ENCODE measurements around the gene SSBP1. TPM values are rescaled to one million over a fixed set of nuclear protein-coding genes. Genes with fewer than 3 reads are reported as not detected.

SSBP1 gene
- total RNA-seq, 1 experiment from 2014 or later = 174 TPM

- Histone ChIP-seq H3K4me3 (ENCODE audit: low read depth in 2 of 2, low read length in 2 of 2) (no peak overlapping the region), H3K36me3 (ENCODE audit: control insufficient read depth, insufficient read depth, low read length) (no peaks in the 10 kb centered on the region), H3K9me3 (ENCODE audit: control insufficient read depth, insufficient read depth, low read depth, low read length) (no peaks in the 10 kb centered on the region), H3K4me1 (ENCODE audit: control insufficient read depth, insufficient read depth, low read length) (no peaks in the 10 kb centered on the region), H3K27me3 (ENCODE audit: control insufficient read depth, insufficient read depth, low read length) (peaks cover 11% of the 10 kb centered on the region; the same call in 1 of the 2 replicates), H3K27ac (ENCODE audit: low read length) (no peak overlapping the region)
- TF ChIP-seq REST (IDR thresholded peaks at IDR 0.05; ENCODE audit: insufficient read depth in 1 of 2, low read depth in 2 of 2, low read length in 1 of 2) (no peak), TCF7L2 (IDR thresholded peaks at IDR 0.05; ENCODE audit: low read depth, low read length) (no peak), SIN3A (IDR thresholded peaks at IDR 0.05; ENCODE audit: borderline replicate concordance, insufficient read depth, low read depth, low read length) (no peak), CTCF (IDR thresholded peaks at IDR 0.05) (no peak), POLR2AphosphoS5 (IDR thresholded peaks at IDR 0.05; ENCODE audit: low read depth, low read length) (no peak)
- intact Hi-C loops (cut with micrococcal nuclease; ENCODE audit: unreplicated experiment) = no loop called here
- in situ Hi-C loops (cut with HindIII; ENCODE audit: low pct_unique_long_range_greater_than_20kb, low sequenced_read_pairs) = no loop called here
- no TSS peak for BruUV-seq (replicated peaks)
- DNase-seq (ENCODE audit: low read depth, low spot score) (no peak), ATAC-seq (no peak)
- ChIA-PET POLR2A (no interaction called here), CTCF (interaction anchor here (0.5 kb wide), 1 partner anchor 14 kb away, joined by 6 read pairs; no protein-coding TSS in a partner anchor)
Observed at GRCh38 chr7:141714571-141714970, 23.6 kb upstream of the SSBP1 start.

DNA sequence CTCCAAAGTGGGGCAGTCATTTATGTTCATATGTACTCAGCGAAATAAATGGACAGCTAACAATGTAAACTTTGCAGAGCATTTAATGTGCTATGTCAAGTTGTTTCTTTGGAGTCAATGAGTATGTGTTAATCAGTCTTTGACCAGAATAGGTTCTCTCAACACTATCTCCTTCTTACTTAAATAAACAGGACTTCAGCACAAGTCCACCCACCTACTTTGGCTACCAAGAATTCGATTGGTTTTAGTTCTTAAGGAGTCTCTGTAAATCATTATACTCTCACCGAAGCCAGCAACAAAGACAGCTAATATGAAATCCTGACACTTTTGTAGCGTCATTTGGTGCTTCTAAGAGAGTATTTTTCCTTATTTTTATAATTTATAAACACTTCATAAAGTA, 23.1 kb upstream of the SSBP1 start:
- in situ Hi-C loops (cut with HindIII; ENCODE audit: low pct_unique_long_range_greater_than_20kb, low sequenced_read_pairs) (no loop called here), intact Hi-C loops (cut with micrococcal nuclease; ENCODE audit: unreplicated experiment) (no loop called here)
- no peak for TF ChIP-seq REST (IDR thresholded peaks at IDR 0.05; ENCODE audit: insufficient read depth in 1 of 2, low read depth in 2 of 2, low read length in 1 of 2)
- TF ChIP-seq CTCF (IDR thresholded peaks at IDR 0.05) = no peak
- no peak for TF ChIP-seq TCF7L2 (IDR thresholded peaks at IDR 0.05; ENCODE audit: low read depth, low read length)
- TF ChIP-seq POLR2AphosphoS5 (IDR thresholded peaks at IDR 0.05; ENCODE audit: low read depth, low read length) = no peak
- TF ChIP-seq SIN3A (IDR thresholded peaks at IDR 0.05; ENCODE audit: borderline replicate concordance, insufficient read depth, low read depth, low read length) = no peak
- DNase-seq (ENCODE audit: low read depth, low spot score) = no peak
- ATAC-seq = no peak
- peaks cover 11% of the 10 kb centered on the region; the same call in 1 of the 2 replicates for H3K27me3 ChIP-seq (ENCODE audit: control insufficient read depth, insufficient read depth, low read length)
- H3K36me3 ChIP-seq (ENCODE audit: control insufficient read depth, insufficient read depth, low read length) = no peaks in the 10 kb centered on the region
- ChIA-PET POLR2A (no interaction called here), CTCF (interaction anchor here (0.5 kb wide), 2 partner anchors 13 to 15 kb away, joined by 5 to 6 read pairs; no protein-coding TSS in a partner anchor)
- H3K4me3 ChIP-seq (ENCODE audit: low read depth in 2 of 2, low read length in 2 of 2) = no peak overlapping the region
- H3K4me1 ChIP-seq (ENCODE audit: control insufficient read depth, insufficient read depth, low read length) = no peaks in the 10 kb centered on the region
- no peak overlapping the region for H3K27ac ChIP-seq (ENCODE audit: low read length)
- BruUV-seq (replicated peaks) = no TSS peak
- no peaks in the 10 kb centered on the region for H3K9me3 ChIP-seq (ENCODE audit: control insufficient read depth, insufficient read depth, low read depth, low read length)

All from Panc1 (cell line).